ENCODE measurements around the gene ZBTB20.

- TF ChIP-seq, protein P1, sequence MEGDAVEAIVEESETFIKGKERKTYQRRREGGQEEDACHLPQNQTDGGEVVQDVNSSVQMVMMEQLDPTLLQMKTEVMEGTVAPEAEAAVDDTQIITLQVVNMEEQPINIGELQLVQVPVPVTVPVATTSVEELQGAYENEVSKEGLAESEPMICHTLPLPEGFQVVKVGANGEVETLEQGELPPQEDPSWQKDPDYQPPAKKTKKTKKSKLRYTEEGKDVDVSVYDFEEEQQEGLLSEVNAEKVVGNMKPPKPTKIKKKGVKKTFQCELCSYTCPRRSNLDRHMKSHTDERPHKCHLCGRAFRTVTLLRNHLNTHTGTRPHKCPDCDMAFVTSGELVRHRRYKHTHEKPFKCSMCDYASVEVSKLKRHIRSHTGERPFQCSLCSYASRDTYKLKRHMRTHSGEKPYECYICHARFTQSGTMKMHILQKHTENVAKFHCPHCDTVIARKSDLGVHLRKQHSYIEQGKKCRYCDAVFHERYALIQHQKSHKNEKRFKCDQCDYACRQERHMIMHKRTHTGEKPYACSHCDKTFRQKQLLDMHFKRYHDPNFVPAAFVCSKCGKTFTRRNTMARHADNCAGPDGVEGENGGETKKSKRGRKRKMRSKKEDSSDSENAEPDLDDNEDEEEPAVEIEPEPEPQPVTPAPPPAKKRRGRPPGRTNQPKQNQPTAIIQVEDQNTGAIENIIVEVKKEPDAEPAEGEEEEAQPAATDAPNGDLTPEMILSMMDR (IDR thresholded peaks at IDR 0.05), result no peak
- TF ChIP-seq POLR2A (IDR thresholded peaks at IDR 0.05) (no peak), EP300 (IDR thresholded peaks at IDR 0.05) (no peak)
These were observed 312.7 kb downstream of the ZBTB20 start for GRCh38 chr3:114834175-114834940.

Measured in stomach (tissue), 4 donors.